Spleen (tissue), 7 donors: ENCODE measurements around the gene CISTR.
A peak's percentile ranks its signal among the peaks of the same experiment; 100 is the strongest.

Experiments
- CTCF ChIP-seq, 11 experiments: fragments of 200-600 bp in 7 of 11; fragments of 450-650 bp in 4 of 11; sonication (generic) in 4 of 11; IDR thresholded peaks in 8 of 11; conservative IDR thresholded peaks in 3 of 11; 1 replicate in 7 of 11; 2 replicates in 4 of 11; pipeline versions ENCODE4 v1.4.0 to v1.8.0; 2016 to 2021; ENCODE audit warnings: antibody characterized with exemption in 11 of 11, inconsistent platforms in 4 of 11, mild to moderate bottlenecking in 1 of 11
- POLR2A ChIP-seq, 3 donors: fragments of 450-650 bp; IDR thresholded peaks; one replicate each; pipeline ENCODE4 v1.5.1; 2017; ENCODE audit warnings: antibody characterized with exemption in 3 of 3, mild to moderate bottlenecking in 1 of 3
- POLR2AphosphoS5 ChIP-seq, 3 donors: sonication (generic); formaldehyde crosslinking; IDR thresholded peaks; one replicate each; pipeline ENCODE4 v1.5.1; 2017; ENCODE audit warnings: antibody characterized with exemption in 3 of 3
- donor health status: DM: no; HTN: no; CAD: no; lungs with moderate emphysema.
- donor health status: DM: no; HTN: no; CAD: no.
- donor health status: DM: no; HTN: no; CAD: no.

- TF ChIP-seq POLR2AphosphoS5 (IDR thresholded peaks at IDR 0.05): peak in 2 of 3 donors; percentile 27 to 58
- peak in 1 of 11 experiments; percentile 15 for TF ChIP-seq CTCF (IDR thresholded peaks at IDR 0.05 in 8 of 11, conservative IDR thresholded peaks at IDR 0.05 in 3 of 11)
- no peak for TF ChIP-seq POLR2A (IDR thresholded peaks at IDR 0.05)
Observed at GRCh38 chr12:53751336-53752191, at the start of gene CISTR.
